GM12878 (cell line): Measurements from ENCODE around the gene TOP1.

Experiments
- JUNB ChIP-seq: IDR thresholded peaks from 2 replicates; pipeline ENCODE4 v1.6.1; 2016; ENCODE audit warnings: antibody characterized with exemption, mild to moderate bottlenecking
- KDM1A ChIP-seq: fragments of 200-600 bp; sonication (generic); IDR thresholded peaks from 2 replicates; pipeline ENCODE4 v1.6.1; 2016; ENCODE audit warnings: borderline replicate concordance
- MYC ChIP-seq: IDR thresholded peaks from 2 replicates; pipeline ENCODE4 v1.6.1; 2011; ENCODE audit warnings: mild to moderate bottlenecking, low read length, moderate library complexity, inconsistent platforms; ENCODE audit not compliant: insufficient read depth, insufficient replicate concordance, insufficient read length, severe bottlenecking
- POLR2A ChIP-seq: IDR thresholded peaks from 2 replicates; pipeline ENCODE4 v1.6.1; 2011; ENCODE audit warnings: low read depth, mild to moderate bottlenecking, low read length
- POLR2AphosphoS5 ChIP-seq: IDR thresholded peaks from 2 replicates; pipeline ENCODE4 v1.6.1; 2011; ENCODE audit warnings: mild to moderate bottlenecking, low read length, inconsistent platforms
- RELA ChIP-seq: fragments of 450-650 bp; IDR thresholded peaks from 2 replicates; pipeline ENCODE4 v1.8.0; 2014; ENCODE audit warnings: borderline replicate concordance; ENCODE audit not compliant: partially characterized antibody
- SMC3 ChIP-seq: IDR thresholded peaks from 2 replicates; pipeline ENCODE4 v1.6.1; 2011; ENCODE audit warnings: low read length, improper control_type of control experiment, borderline replicate concordance
- TF ChIP-seq, protein P1 (sequence below), 3 experiments: IDR thresholded peaks in 2 of 3; conservative IDR thresholded peaks in 1 of 3; 2 replicates each; pipeline ENCODE4 v1.5.1; 2011; ENCODE audit warnings: low read depth in 3 of 3, low read length in 3 of 3, mild to moderate bottlenecking in 3 of 3, control low read depth in 2 of 3, moderate library complexity in 2 of 3, inconsistent platforms in 1 of 3, mixed read lengths in 1 of 3; ENCODE audit not compliant: control insufficient read depth in 2 of 3, insufficient read depth in 1 of 3; ENCODE audit errors: extremely low read depth in 1 of 3
- TF ChIP-seq, protein P2 (sequence below): fragments of 450-650 bp; IDR thresholded peaks from 2 replicates; pipeline ENCODE4 v1.6.1; 2014; ENCODE audit warnings: mild to moderate bottlenecking
- TF ChIP-seq, protein P3 (sequence below): fragments of 450-650 bp; conservative IDR thresholded peaks from 2 replicates; pipeline ENCODE4 v1.6.1; 2017; ENCODE audit warnings: mild to moderate bottlenecking, moderate library complexity

DNA sequence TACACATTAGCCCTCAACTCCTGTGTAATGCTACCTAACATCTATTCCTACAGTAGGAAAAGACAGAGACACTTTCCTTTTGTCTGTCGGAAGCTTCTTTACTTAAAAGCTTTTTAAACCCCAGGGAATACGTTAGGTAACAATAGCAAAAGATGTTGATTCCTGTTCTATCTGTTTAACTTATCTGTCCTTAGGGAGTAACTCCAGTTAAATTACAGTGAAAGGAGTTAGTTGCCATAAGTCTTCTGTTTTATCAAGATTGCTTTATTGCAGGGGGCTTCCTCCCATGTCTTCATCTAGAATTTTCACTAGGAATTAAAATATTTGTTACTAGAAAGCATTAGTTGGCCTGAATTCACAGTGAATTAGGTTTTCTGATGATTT, 26.2 kb downstream of the TOP1 start:
- TF ChIP-seq, protein P1, sequence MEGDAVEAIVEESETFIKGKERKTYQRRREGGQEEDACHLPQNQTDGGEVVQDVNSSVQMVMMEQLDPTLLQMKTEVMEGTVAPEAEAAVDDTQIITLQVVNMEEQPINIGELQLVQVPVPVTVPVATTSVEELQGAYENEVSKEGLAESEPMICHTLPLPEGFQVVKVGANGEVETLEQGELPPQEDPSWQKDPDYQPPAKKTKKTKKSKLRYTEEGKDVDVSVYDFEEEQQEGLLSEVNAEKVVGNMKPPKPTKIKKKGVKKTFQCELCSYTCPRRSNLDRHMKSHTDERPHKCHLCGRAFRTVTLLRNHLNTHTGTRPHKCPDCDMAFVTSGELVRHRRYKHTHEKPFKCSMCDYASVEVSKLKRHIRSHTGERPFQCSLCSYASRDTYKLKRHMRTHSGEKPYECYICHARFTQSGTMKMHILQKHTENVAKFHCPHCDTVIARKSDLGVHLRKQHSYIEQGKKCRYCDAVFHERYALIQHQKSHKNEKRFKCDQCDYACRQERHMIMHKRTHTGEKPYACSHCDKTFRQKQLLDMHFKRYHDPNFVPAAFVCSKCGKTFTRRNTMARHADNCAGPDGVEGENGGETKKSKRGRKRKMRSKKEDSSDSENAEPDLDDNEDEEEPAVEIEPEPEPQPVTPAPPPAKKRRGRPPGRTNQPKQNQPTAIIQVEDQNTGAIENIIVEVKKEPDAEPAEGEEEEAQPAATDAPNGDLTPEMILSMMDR (IDR thresholded peaks at IDR 0.05 in 2 of 3, conservative IDR thresholded peaks at IDR 0.05 in 1 of 3; ENCODE audit: control insufficient read depth in 2 of 3, extremely low read depth in 1 of 3, insufficient read depth in 1 of 3, low read depth in 3 of 3, low read length in 3 of 3), result no peak
- TF ChIP-seq RELA, result no peak
- TF ChIP-seq, protein P2, sequence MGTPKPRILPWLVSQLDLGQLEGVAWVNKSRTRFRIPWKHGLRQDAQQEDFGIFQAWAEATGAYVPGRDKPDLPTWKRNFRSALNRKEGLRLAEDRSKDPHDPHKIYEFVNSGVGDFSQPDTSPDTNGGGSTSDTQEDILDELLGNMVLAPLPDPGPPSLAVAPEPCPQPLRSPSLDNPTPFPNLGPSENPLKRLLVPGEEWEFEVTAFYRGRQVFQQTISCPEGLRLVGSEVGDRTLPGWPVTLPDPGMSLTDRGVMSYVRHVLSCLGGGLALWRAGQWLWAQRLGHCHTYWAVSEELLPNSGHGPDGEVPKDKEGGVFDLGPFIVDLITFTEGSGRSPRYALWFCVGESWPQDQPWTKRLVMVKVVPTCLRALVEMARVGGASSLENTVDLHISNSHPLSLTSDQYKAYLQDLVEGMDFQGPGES, result no peak
- no peak for TF ChIP-seq JUNB
- TF ChIP-seq POLR2A, result no peak
- TF ChIP-seq POLR2AphosphoS5, result no peak
- TF ChIP-seq, protein P3, sequence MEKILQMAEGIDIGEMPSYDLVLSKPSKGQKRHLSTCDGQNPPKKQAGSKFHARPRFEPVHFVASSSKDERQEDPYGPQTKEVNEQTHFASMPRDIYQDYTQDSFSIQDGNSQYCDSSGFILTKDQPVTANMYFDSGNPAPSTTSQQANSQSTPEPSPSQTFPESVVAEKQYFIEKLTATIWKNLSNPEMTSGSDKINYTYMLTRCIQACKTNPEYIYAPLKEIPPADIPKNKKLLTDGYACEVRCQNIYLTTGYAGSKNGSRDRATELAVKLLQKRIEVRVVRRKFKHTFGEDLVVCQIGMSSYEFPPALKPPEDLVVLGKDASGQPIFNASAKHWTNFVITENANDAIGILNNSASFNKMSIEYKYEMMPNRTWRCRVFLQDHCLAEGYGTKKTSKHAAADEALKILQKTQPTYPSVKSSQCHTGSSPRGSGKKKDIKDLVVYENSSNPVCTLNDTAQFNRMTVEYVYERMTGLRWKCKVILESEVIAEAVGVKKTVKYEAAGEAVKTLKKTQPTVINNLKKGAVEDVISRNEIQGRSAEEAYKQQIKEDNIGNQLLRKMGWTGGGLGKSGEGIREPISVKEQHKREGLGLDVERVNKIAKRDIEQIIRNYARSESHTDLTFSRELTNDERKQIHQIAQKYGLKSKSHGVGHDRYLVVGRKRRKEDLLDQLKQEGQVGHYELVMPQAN, result no peak
- no peak for TF ChIP-seq SMC3
- no peak for TF ChIP-seq KDM1A
- TF ChIP-seq MYC, result no peak
